NCI-H1105 treated with DMSO at 0.1 percent for 48 hours (cell line): ENCODE measurements around the gene SLC25A41.
"Not testable (repeated sequence)": the region's sequence is repeated elsewhere in the genome, so short reads cannot be mapped to it uniquely, and the experiment has no call there.

Source experiments
- DNase-seq: peaks from one replicate; lab custom pipeline; 2025; lab: John Stamatoyannopoulos, UW

Gene SLC25A41

GRCh38 chr19:6428692-6429418 is 4.7 kb downstream of the SLC25A41 start:
- DNase-seq = not testable (repeated sequence)

GRCh38 chr19:6427131-6427530 is 6.4 kb downstream of the SLC25A41 start:
- no peak for DNase-seq

GRCh38 chr19:6425732-6426620 is 7.6 kb downstream of the SLC25A41 start:
- no peak for DNase-seq

GRCh38 chr19:6424939-6425731 is 8.4 kb downstream of the SLC25A41 start:
- peak; percentile 100 for DNase-seq

GRCh38 chr19:6424195-6424938 is 9.2 kb downstream of the SLC25A41 start, which contains the start of gene KHSRP:
Gene KHSRP (minus strand): TSS chr19:6424811. CDS start chr19:6424701, 110 bp downstream.
- DNase-seq = no peak

- no peak for DNase-seq
These were observed 9.9 kb downstream of the SLC25A41 start for GRCh38 chr19:6423499-6424194.

- DNase-seq = no peak
These were observed 12.2 kb downstream of the SLC25A41 start for GRCh38 chr19:6421075-6422014.

- DNase-seq = no peak
These were observed 15.0 kb downstream of the SLC25A41 start for GRCh38 chr19:6418562-6418932.

- no peak for DNase-seq
These were observed 15.6 kb downstream of the SLC25A41 start for GRCh38 chr19:6417713-6418561.

- DNase-seq = no peak
These were observed 16.7 kb downstream of the SLC25A41 start for GRCh38 chr19:6416658-6417405.

GRCh38 chr19:6415591-6416190 is 17.9 kb downstream of the SLC25A41 start:
- DNase-seq = no peak

- no peak for DNase-seq
These were observed 18.6 kb downstream of the SLC25A41 start for GRCh38 chr19:6414793-6415590.

- DNase-seq = no peak
These were observed 19.6 kb downstream of the SLC25A41 start for GRCh38 chr19:6413721-6414643.

- no peak for DNase-seq
These were observed 20.3 kb downstream of the SLC25A41 start for GRCh38 chr19:6413291-6413690.

GRCh38 chr19:6412447-6413091 is 21.0 kb downstream of the SLC25A41 start:
- DNase-seq = no peak
